ENCODE data around the gene ADGRL1. TPM values are rescaled to one million over a fixed set of nuclear protein-coding genes. Genes with fewer than 3 reads are reported as not detected.
"Not testable (repeated sequence)": the region's sequence is repeated elsewhere in the genome, so short reads cannot be mapped to it uniquely, and the experiment has no call there.

The ADGRL1 gene
- total RNA-seq, 1 donor, result 2.5 TPM

- TF ChIP-seq CTCF (IDR thresholded peaks at IDR 0.05; ENCODE audit: extremely low read depth, low read depth, low read length), result no peak
- no peaks in the 10 kb centered on the region for H3K9me3 ChIP-seq (ENCODE audit: low read depth, low read length)
- no peak overlapping the region for H3K27ac ChIP-seq (ENCODE audit: low read depth, low read length)
- H3K4me3 ChIP-seq (ENCODE audit: insufficient read depth, low read length), result no peak overlapping the region
- H3K36me3 ChIP-seq (ENCODE audit: insufficient read depth, low read length), result no peaks in the 10 kb centered on the region
- H2AFZ ChIP-seq (ENCODE audit: low read length), result no peak overlapping the region
- peak; percentile 31 for DNase-seq (ENCODE audit: insufficient read length, low spot score, missing footprints)
- H4K20me1 ChIP-seq (ENCODE audit: insufficient read depth, low read length), result no peaks in the 10 kb centered on the region
- H3K79me2 ChIP-seq (ENCODE audit: insufficient read depth, low read length), result no peaks in the 10 kb centered on the region
- H3K4me2 ChIP-seq (ENCODE audit: insufficient read depth, low read length), result no peak overlapping the region
- H3K4me1 ChIP-seq (ENCODE audit: insufficient read depth, low read length), result no peaks in the 10 kb centered on the region
- H3K27me3 ChIP-seq (ENCODE audit: insufficient read depth, low read length), result peaks cover 23% of the 10 kb centered on the region
Observed at GRCh38 chr19:14203177-14203576, 2.8 kb downstream of the ADGRL1 start.

- not testable (repeated sequence) for H3K4me3 ChIP-seq (ENCODE audit: insufficient read depth, low read length); H3K4me2 ChIP-seq (ENCODE audit: insufficient read depth, low read length); H3K4me1 ChIP-seq (ENCODE audit: insufficient read depth, low read length); H3K27ac ChIP-seq (ENCODE audit: low read depth, low read length); H4K20me1 ChIP-seq (ENCODE audit: insufficient read depth, low read length); DNase-seq (ENCODE audit: insufficient read length, low spot score, missing footprints); H3K9me3 ChIP-seq (ENCODE audit: low read depth, low read length); H3K36me3 ChIP-seq (ENCODE audit: insufficient read depth, low read length); H2AFZ ChIP-seq (ENCODE audit: low read length); H3K79me2 ChIP-seq (ENCODE audit: insufficient read depth, low read length)
- peaks cover 15% of the 10 kb centered on the region for H3K27me3 ChIP-seq (ENCODE audit: insufficient read depth, low read length)
Observed at GRCh38 chr19:14201481-14201880, 4.5 kb downstream of the ADGRL1 start.

- H3K4me1 ChIP-seq (ENCODE audit: insufficient read depth, low read length); H4K20me1 ChIP-seq (ENCODE audit: insufficient read depth, low read length); H3K79me2 ChIP-seq (ENCODE audit: insufficient read depth, low read length); H3K9me3 ChIP-seq (ENCODE audit: low read depth, low read length); H3K4me2 ChIP-seq (ENCODE audit: insufficient read depth, low read length); H3K4me3 ChIP-seq (ENCODE audit: insufficient read depth, low read length); H3K36me3 ChIP-seq (ENCODE audit: insufficient read depth, low read length); H3K27ac ChIP-seq (ENCODE audit: low read depth, low read length); H3K27me3 ChIP-seq (ENCODE audit: insufficient read depth, low read length); H2AFZ ChIP-seq (ENCODE audit: low read length): not testable (repeated sequence)
- TF ChIP-seq CTCF (IDR thresholded peaks at IDR 0.05; ENCODE audit: extremely low read depth, low read depth, low read length), result peak; percentile 53
- peak; percentile 85 for DNase-seq (ENCODE audit: insufficient read length, low spot score, missing footprints)
Observed at GRCh38 chr19:14200147-14200841, 5.7 kb downstream of the ADGRL1 start.

- no peak overlapping the region for H2AFZ ChIP-seq (ENCODE audit: low read length)
- H3K36me3 ChIP-seq (ENCODE audit: insufficient read depth, low read length), result no peaks in the 10 kb centered on the region
- H3K9me3 ChIP-seq (ENCODE audit: low read depth, low read length), result no peaks in the 10 kb centered on the region
- H3K4me3 ChIP-seq (ENCODE audit: insufficient read depth, low read length), result no peak overlapping the region
- no peak overlapping the region for H3K4me2 ChIP-seq (ENCODE audit: insufficient read depth, low read length)
- H3K79me2 ChIP-seq (ENCODE audit: insufficient read depth, low read length), result no peaks in the 10 kb centered on the region
- peak; percentile 52 for DNase-seq (ENCODE audit: insufficient read length, low spot score, missing footprints)
- H3K4me1 ChIP-seq (ENCODE audit: insufficient read depth, low read length), result no peaks in the 10 kb centered on the region
- no peak overlapping the region for H3K27ac ChIP-seq (ENCODE audit: low read depth, low read length)
- no peak for TF ChIP-seq CTCF (IDR thresholded peaks at IDR 0.05; ENCODE audit: extremely low read depth, low read depth, low read length)
- no peaks in the 10 kb centered on the region for H4K20me1 ChIP-seq (ENCODE audit: insufficient read depth, low read length)
- no peaks in the 10 kb centered on the region for H3K27me3 ChIP-seq (ENCODE audit: insufficient read depth, low read length)
Observed at GRCh38 chr19:14198384-14199376, 7.3 kb downstream of the ADGRL1 start.
